GM18873 (cell line): ENCODE results near the gene TMPRSS12.
"Not testable (repeated sequence)": the region's sequence is repeated elsewhere in the genome, so short reads cannot be mapped to it uniquely, and the experiment has no call there.

ENCODE experiments used
- ATAC-seq: cut with Tn5 transposase; IDR thresholded peaks from one replicate; pipeline ENCODE4 v1.9.1; 2021; ENCODE audit warnings: mild to moderate bottlenecking, moderate library complexity, moderate number of reproducible peaks; ENCODE audit not compliant: unreplicated experiment, low FRiP score

Gene TMPRSS12

DNA sequence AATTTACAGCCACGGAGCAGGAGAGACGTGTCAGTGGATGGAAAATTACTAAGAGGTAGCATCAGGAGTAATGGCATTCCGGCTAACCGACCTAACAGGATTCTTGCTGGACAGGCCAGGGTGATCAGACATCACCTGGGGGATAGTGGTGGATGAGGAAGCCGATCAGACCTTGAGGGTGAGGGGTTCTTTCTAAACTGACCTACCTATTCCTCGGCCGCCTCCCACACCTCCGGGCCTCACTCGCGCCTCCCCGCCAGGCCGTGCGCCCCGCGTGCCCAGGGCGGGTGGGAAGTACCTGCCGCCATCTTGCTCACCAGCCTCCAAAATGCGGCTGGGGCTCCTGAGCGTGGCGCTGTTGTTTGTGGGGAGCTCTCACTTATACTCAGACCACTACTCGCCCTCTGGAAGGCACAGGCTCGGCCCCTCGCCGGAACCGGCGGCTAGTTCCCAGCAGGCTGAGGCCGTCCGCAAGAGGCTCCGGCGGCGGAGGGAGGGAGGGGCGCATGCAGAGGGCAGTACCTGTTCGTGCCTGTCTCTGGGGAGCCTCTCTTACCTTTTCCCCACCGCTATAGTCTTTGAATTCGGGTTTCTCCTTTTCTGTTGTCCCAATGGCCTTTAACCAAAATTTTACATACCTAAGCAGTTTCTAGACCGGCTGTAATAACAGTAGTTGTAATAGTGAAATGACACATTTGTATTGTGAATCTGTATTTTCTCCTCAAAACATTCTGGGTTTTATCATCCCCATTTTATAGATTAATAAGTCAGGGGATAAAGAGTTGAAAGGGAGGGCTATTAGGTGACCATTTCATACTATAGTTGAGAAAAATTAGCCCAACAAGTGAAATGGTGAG is at the start of gene TMPRSS12:
TMPRSS12 (plus strand) TSS at position 290 of the 857 bp plus-strand sequence; CDS start at position 329, 39 bp downstream.
- ATAC-seq: no peak

GRCh38 chr12:50799908-50800307 is 42.8 kb upstream of the TMPRSS12 start:
- no peak for ATAC-seq

DNA sequence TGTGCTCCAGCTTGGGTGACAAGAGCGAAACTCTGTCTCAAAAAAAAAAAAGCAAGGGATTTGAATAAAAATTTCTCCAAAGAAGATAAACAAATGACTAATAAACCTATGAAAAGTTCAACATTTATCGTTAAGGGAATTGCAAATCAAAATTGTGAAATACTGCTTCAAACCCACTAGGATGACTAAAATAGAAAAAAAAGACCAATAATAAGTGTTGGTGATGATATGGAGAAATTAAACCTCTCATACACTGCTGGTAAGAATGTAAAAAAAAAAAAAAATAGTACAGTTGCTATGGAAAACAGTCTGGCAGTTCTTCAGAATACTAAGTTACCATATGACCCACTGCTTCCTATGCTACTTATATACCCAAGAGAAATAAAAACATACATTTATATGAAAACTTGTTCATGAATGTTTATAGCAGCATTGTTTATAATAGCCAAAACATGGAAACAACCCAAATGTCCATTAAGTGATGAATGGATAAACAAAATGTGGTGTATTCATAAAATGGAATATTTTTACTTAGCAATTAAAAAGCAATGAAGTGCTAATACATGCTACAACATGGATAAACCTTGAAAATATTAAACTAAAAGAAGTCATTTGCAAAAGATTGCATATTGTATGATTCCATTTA is 39.4 kb upstream of the TMPRSS12 start:
- no peak for ATAC-seq

DNA sequence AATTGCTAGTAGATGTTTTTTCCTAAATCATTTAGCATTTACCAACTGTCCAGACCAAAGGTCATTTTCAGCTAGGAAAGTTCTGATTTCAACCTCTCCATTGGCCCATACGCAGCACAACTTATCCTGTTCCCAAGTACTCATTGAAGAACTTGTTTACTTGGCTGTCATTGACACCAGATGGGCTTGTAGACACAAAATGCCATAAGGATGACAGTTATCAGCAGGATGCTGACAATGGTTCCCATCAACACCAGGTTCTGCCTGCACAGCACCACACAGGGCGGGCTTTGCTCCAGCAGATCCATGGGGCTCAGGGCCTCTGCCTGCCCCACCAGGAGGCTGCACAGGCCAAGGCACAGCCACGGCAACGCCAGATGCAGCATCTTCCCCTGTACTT is 36.5 kb upstream of the TMPRSS12 start:
- no peak for ATAC-seq

GRCh38 chr12:50809131-50809530 is 33.6 kb upstream of the TMPRSS12 start:
- ATAC-seq: not testable (repeated sequence)

- ATAC-seq: not testable (repeated sequence)
Observed at GRCh38 chr12:50814921-50815320, 27.8 kb upstream of the TMPRSS12 start.

DNA sequence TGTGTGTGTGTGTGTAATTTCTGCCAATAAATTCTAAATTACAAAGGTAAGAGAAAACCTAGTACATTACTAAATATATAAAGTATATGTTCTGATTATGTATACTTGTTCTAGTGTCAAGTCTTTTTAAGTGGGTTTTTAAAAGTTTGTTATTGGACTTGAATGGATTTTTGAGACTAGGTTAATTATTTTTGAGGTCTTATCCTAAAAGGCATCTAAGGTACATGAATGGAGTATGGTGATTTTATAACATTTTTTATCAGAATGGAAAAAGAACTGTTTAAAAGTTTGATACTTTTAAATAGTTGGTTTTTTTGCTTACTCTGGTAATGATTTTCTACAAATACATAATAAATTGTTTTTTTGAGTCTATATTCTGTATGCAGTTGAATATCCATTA is 22.5 kb upstream of the TMPRSS12 start:
- no peak for ATAC-seq

- ATAC-seq: no peak
Observed at GRCh38 chr12:50822082-50822481, 20.6 kb upstream of the TMPRSS12 start.

DNA sequence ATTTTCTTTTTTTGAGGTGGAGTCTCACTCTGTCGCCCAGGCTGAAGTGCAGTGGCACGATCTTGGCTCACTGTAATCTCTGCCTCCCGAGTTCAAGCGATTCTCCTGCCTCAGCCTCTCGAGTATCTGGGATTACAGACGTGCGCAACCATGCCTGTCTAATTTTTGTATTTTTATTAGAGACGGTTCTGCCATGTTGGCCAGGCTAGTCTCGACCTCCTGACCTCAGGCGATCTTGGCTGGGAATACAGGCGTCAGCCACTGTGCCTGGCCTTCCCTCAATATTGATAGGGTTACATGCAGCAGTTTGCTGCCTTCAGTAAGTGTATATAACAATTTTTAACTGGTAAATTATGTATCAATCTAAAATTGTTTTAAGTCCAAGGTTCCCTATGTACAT is 19.0 kb upstream of the TMPRSS12 start:
- ATAC-seq: not testable (repeated sequence)

DNA sequence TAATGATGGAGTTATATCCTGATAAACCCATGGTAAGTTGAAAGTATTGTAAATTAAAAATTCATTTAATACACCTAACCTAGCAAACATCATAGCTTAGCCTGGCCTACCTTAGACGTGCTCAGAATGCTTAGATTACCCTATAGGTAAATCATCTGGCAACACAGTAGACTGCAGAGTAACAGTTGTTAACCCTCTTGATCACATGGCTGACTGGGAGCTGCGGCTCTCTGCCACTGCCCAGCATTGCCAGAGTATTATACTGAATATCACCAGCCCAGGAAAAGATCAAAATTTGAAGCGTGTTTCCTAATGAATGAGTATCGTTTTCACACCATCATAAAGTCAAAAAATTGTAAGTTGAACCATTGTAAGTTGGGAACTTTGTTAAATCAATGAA is 17.8 kb upstream of the TMPRSS12 start:
- ATAC-seq: no peak

DNA sequence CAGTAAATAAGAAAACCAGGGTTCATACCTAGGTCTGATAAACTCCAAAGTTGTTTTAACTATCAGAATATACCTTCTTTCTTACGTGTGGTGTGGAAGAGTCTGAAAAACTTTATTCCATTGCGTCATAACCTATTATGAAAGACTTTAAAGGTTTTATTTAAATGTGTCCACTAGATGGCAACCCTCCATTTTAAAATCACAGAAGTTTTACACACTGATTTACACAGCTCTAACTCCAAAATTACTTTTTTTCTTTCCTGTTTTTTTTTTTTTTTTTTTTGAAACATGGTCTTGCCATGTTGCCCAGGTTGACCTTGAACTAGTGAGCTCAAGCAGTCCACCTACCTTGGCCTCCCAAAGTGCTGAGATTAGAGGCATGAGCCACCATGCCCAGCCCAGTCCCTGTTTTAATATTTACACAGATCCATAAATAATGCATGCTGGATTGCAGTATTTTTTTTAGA is 17.3 kb upstream of the TMPRSS12 start:
- no peak for ATAC-seq

DNA sequence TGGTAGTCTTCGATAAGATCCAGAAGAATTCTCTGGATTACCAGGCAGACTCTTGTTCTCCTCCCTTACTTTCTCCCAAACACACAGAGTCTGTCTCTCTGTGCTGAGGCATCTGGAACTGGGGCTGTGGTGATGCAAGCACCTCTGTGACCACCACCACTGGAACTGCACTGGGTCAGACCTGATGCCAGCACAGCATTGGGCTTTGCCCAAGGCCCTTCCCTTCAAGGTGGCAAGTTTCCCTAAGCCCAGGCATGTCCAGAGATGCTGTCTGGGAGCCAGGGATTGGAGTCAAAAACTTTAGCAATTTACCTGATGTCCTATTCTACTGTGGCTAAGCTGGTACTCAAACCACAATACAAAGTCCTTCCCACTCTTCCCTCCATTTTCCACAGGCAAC is 14.6 kb upstream of the TMPRSS12 start:
- no peak for ATAC-seq

DNA sequence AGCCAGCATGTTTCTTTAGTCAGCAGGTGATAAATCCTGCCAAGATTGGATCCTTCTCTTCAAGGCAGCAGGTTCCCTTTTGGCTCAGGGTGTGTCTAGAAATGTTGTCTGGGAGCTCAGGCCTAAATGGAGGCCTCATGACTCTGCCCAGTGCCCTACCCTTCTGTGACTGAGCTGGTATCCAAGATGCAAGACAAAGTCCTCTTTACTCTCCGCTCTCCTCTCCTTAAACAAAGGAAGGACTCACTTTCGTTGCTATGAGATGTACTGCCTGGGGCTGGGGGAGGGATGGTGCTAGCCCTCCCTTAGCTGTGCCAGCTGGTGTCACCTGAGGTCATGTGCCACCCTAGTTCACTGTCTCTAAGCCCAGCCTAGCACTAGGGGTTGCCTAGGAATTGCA is 13.8 kb upstream of the TMPRSS12 start:
- no peak for ATAC-seq

DNA sequence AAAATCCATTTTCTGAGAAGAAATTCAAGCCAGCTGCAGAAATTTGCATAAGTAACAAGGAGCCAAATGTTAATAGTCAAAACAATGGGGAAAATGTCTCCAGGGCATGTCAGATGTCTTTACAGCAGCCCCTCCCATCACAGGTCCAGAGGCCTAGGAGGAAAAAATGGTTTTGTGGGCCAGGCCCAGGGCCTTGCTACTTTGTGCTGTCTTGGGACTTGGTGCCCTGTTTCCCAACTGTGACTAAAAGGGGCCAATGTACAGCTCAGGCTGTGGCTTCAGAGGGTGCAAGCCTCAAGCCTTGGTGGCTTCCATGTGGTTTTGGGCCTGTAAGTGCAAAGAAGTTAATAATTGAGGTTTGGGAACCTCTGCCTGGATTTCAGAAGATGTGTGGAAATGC is 8.9 kb upstream of the TMPRSS12 start:
- ATAC-seq: not testable (repeated sequence)

DNA sequence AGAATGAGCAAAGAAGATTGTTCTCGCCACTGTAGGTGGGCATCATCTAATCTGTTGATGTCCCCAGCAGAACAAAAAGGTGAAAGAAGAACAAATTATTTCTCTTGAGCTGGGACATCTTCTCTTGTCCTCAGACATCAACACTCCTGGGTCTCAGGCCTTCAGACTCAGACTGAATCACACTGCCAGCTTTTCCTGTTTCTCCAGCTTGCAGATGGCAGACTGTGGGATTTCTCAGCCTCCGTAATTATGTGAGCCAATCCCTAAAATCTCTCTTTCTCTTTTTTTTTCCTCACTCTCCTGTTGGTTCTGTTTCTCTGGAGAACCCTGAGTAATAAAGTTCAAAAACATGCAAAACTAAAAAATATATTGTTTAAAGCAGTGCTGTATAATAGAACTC is 3.7 kb upstream of the TMPRSS12 start:
- no peak for ATAC-seq

DNA sequence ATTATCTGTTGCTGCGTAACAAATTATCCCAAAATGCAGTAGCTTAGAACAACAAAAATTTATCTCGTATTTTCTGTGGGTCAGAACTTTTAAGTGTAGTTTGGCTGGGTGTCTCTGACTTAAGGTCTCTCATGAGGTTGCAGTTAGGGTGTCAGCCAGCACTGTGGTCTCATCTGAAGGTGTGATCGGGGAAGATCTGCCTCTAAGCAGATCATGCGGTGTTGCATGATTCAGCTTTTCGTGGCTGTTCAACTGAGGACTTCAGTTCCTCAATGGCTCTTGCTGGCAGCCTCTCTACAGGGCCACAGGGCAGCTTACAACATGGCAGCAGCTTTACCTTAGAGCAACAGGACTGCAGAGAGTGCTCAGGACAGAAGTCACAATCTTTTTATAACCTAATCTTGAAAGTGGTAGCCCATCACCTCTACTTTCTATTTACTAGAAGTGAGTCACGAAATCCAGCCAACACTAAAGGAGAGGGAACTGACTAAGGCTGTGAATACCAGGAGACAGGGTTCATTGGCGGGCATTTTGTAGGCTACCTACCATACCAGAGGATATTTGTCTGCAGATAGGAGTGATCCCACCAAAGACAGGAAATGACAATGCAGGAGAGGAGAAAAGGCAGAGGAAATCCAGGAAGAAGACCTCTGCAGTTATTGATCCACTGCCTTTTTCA is 1.8 kb upstream of the TMPRSS12 start:
- ATAC-seq: no peak

- ATAC-seq: no peak
Observed at GRCh38 chr12:50841716-50842531, 802 bp upstream of the TMPRSS12 start.

GRCh38 chr12:50845021-50845647 is 2.4 kb downstream of the TMPRSS12 start:
- ATAC-seq: no peak

DNA sequence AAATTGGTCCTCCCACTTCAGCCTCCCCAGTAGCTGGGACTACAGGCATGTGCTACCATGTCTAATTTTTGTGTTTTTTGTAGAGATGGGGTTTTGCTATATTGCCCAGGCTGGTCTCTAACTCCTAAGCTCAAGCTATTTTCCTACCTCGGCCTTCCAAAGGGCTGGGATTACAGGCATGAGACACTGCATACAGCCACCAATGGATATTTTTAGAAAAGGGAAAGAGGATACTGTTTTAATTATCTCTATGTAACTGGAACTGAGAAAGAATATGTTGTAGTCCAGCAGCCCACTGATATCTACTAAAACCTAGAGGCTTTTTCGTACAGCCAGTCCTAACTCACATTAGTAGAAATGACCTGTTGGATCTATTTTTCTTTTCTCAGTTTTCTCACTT is 6.2 kb downstream of the TMPRSS12 start:
- no peak for ATAC-seq

DNA sequence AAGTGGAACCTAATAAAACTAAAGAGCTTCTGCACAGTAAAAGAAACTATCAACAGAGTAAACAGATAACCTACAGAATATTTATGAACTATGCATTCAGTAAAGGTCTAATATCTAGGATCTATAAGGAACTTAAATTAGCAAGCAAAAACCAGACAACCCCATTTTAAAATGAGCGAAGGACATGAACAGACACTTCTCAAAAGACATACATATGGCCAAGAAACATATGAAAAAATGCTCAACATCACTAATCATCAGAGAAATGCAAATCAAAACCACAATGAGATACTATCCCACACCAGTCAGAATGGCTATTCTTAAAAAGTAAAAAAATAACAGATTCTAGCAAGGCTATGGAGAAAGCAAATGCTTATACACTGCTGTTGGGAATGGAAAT is 12.5 kb downstream of the TMPRSS12 start:
- not testable (repeated sequence) for ATAC-seq
